Stimulated activated CD8-positive, alpha-beta memory T cell treated with anti-CD3 and anti-CD28 coated beads, Interleukin-12 subunit alpha, Interleukin-12 subunit beta, amount 100 ng/mL, for 1 hour (primary cell): ENCODE measurements around the gene RNF149.
"Not testable (repeated sequence)": the region's sequence is repeated elsewhere in the genome, so short reads cannot be mapped to it uniquely, and the experiment has no call there.

Experiments
- DNase-seq: peaks from one replicate; pipeline ENCODE4 v3.0.0-alpha.2; 2020; ENCODE audit warnings: low read depth

RNF149 gene

DNA sequence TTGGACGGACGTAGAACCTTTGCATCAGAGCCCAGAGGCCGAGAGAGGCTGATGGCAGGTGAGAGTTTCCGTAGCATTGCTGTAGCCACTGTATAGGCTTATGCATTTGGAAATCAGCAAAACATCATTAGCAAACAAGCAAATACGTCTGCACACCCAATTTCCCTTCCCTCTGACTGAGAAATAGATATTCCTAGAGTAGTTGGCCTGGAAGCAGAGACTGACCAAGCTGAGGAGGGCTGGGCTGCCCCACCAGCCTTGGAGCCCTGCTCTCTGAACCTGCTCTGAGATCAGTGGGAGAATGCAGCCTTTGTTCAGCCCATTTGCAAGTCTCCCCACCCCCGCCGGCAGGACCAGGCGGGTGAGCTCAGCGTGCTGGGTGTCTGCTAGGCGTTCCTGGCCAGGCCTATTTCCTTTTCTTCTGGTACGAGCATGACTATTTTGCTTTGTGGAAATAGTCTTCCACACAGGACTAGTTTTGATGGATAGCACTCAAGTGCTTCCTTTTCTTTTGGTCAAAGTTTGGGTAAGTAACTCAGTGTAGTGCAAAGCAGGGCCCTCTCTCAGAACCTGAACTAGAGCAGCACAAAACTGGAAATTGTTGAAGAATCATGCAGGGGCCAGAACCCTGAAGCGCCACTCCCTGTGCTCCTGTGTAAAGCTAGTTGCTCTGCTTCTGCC lies 21.9 kb upstream of the RNF149 start:
- DNase-seq: no peak

DNA sequence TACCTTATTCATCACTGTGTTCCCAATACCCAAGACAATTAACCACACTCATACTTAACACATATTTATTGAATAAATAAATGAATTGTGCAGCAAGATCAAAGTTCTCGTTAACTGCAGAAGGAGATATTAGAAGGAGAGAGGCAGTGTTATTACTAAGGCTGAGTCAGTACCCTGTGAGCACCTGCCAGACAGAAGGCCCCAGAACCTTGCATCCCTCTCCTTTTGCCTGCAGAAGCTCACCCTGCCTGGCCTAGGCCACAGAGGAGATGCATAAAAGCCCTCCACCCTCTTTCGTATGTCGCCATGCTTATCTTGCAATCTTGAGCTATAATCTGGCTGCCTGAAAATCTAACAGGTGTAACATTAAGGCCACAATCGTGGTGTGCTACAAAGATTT lies 20.5 kb upstream of the RNF149 start:
- DNase-seq: no peak

DNA sequence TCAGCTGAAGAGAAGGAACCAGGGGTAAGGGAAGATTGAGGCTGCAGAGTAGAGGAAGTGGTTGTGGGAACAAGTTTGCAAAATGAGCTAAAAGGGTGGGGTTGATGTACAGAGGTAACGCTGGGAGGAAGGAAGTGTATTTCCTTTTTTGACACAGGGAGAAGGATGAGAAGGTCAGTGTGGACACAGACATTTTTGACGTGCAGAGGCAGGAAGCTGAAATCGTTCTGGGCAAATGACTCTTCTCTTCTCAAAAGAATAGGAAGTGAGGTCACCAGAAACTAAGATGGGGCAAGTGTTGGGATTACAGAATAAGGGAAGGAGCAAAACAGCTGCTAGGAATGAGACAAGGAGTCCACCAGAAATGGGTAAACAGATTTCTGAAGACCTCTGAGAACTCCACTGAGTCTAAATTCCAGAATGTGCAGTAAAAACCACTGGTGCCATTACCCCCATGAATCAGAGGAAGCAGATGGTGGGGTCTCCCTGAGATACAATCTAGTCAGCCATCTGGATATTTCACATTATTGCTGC lies 20.0 kb upstream of the RNF149 start:
- no peak for DNase-seq

- no peak for DNase-seq
Observed at GRCh38 chr2:101327863-101328394, 19.4 kb upstream of the RNF149 start.

DNA sequence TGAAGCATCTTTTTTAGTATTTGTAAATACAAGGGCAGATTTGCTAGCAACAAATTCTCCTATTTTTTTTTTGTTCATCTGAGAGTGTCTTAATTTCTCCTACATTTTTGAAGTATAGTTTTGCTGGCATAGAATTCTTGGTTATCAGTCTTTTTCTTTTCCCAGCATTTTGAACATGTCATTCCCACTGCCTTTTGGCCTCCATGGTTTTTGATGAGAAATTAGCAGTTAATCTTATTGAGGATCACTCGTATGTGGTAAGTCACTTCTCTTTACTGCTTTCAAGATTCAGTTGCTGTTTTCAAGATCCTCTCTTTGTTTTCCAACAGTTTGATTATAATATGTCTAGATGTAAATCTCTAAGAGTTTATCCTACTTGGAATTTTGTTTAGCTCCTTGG lies 16.9 kb upstream of the RNF149 start:
- DNase-seq: no peak

DNA sequence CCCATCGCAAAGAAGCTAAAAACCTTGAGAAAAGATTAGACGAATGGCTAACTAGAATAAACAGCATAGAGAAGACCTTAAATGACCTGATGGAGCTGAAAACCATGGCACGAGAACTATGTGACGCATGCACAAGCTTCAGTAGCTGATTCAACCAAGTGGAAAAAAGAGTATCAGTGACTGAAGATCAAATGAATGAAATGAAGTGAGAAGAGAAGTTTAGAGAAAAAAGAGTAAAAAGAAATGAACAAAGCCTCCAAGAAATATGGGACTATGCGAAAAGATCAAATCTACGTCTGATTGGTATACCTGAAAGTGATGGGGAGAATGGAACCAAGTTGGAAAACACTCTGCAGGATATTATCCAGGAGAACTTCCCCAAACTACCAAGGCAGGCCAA lies 8.1 kb upstream of the RNF149 start:
- DNase-seq: not testable (repeated sequence)

GRCh38 chr2:101311696-101312017 lies 3.2 kb upstream of the RNF149 start:
- no peak for DNase-seq

- DNase-seq: no peak
Observed at GRCh38 chr2:101310834-101311695, 2.6 kb upstream of the RNF149 start.

GRCh38 chr2:101310090-101310833 lies 1.8 kb upstream of the RNF149 start:
- DNase-seq: no peak

- DNase-seq: no peak
Observed at GRCh38 chr2:101307950-101308431, 510 bp downstream of the RNF149 start.

DNA sequence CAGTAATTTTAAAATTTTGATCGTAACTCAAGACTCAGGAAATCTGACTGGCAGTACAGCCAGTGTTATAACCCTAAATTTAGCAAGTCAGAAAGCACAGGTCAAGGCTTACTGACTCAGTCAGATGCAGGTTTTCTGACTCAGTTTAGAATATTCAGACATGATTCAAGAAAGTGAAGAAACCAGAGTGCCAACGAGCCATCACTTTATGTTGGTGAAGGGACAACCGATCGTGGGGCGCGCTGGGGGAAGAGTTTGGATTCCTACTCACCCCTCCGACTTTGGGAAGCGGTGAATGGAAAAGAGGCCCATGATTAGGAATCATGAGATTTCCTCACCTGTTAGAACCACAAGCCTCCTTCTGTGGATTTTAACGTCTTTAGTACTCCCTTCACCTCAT lies 998 bp downstream of the RNF149 start:
- no peak for DNase-seq

DNA sequence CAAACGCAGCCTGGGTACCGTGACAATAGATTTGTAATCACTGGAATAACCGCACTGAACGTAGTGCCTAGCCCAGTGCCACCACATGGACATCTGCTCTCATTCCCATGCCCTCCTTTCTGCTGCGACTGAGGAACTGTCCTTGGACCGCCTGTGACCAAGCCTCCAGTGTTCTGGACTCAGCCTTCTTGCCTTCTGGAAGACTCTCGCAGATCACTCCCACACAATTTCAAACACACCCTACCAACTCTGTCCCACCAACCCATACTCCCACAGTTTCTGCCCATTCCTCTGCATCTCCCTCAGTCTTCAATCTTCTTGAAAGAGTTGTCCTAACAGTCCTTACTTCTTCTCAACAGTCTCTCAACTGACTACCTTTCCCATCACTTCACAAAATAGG lies 2.1 kb downstream of the RNF149 start:
- DNase-seq: no peak

- no peak for DNase-seq
Observed at GRCh38 chr2:101305492-101306078, 2.9 kb downstream of the RNF149 start.

GRCh38 chr2:101305035-101305434 lies 3.5 kb downstream of the RNF149 start:
- no peak for DNase-seq

DNA sequence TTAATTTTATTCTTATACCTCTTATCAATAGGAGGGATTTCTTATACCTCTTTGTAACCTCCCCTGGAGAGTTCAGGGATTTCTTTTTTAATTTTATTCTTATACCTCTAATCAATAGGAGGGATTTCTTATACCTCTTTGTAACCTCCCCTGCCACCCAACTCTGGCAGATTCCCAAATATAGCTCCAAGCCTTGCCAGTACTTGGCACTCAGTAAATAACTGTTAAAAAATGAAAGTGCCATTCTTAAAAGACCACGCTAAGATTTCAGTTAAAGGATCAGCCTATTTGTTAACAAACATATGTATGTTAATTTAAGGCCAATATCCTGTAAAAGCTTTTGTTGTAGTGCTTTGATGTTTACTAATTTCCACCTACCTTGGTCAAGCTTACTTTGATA lies 4.8 kb downstream of the RNF149 start:
- no peak for DNase-seq

DNA sequence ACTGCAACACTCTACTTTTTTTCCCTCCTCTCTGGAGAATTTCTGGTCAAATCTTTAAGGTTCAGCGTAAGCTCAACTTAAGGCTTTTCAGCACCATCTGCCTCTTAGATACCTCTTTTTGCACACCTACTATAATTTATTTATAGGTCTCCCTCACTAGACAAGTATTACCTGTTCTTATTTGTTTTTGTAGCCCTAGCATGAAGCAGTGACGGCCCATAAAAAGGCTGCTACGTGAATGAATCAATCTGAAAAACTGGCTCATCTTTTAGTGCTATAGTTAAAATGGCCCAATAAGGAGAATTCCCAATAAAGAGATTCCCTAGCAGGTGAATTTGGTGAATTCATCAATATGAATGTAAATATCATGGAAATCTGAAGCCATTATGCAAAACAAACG lies 6.5 kb downstream of the RNF149 start:
- no peak for DNase-seq

DNA sequence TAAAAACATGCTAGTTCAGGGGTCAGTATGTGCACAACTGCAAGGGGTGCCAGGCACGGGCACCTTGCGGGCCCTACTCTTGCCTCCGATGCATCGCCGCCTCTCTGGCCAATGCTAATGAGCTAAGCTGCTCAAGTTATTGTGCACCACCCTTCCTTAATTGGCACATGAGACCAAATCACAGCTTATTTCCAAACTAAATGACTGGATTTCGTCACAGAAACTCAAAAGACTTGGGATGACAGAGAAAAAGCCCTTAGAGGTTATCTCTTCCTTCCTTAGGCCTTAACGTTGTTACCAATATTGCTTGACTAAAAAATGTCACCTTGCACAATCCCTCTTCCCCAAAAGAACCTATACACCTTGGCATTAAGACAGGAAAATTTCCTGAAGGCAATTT lies 7.7 kb downstream of the RNF149 start:
- DNase-seq: no peak

DNA sequence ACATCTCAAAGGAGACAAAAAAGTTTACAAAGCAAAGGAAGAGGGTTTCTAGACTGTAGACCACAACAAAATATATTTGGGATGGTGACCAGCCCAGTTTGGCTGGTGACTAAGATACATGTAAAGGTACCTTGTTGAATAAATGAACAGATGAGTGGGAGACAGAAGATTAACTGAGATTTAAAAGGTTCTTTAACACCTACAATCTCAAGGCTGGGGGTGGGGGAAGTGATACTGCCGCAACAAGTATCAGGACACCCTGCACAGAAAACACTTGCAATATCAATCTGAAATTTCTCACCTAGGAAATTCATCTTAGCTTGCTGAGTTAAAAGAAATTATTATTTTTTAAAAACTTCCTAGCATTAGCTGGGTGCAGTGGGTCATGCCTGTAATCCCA lies 8.3 kb downstream of the RNF149 start:
- DNase-seq: no peak

DNA sequence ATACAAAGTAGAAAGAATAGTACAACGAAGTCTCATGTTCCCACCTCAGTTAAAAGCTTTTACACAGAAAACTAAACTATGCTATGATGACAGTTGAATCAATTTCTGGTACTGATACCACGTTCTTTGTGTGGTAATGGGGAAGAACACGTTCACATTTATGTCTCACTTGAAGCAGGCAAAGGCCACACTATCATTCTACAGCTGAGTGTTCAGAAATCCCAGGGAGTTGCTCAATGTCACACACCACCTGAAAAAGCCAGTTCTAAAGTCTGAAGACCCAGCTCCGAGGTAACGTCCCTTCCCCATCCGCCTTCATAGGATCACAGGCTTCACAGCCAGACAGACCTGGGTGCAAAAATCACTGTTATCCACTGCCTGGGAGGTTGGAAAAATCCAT lies 8.9 kb downstream of the RNF149 start:
- no peak for DNase-seq

DNA sequence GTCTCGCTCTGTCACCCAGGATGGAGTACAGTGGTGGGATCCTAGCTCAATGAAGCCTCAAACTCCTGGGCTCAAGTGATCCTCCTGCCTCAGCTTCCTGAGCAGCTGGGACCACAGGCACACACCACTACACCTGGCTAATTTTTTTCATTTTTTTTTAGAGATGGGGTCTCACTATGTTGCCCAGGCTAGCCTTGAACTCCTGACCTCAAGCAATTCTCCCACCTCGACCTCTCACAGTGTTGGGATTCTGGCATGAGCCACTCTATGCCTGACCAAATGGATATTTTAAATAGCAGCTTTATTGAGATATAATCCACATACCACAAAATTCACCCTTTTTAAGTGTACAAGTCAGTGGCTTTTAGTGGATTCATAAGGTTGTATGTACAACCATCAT lies 11.1 kb downstream of the RNF149 start:
- DNase-seq: no peak

GRCh38 chr2:101296371-101296770 lies 12.1 kb downstream of the RNF149 start:
- no peak for DNase-seq

- no peak for DNase-seq
Observed at GRCh38 chr2:101295895-101296294, 12.6 kb downstream of the RNF149 start.
